Astrocyte (in vitro differentiated cells and primary cell): ENCODE measurements around the gene PIGR.

Experiments
- EZH2 ChIP-seq: IDR thresholded peaks from 2 replicates; pipeline ENCODE4 v1.6.1; 2012; ENCODE audit warnings: mild to moderate bottlenecking, low read length, inconsistent platforms; ENCODE audit not compliant: insufficient read depth
- TF ChIP-seq, protein P1 (sequence below): IDR thresholded peaks from 2 replicates; pipeline ENCODE4 v1.5.1; 2011; ENCODE audit warnings: low read depth, mild to moderate bottlenecking, inconsistent platforms, low read length, moderate library complexity; ENCODE audit not compliant: insufficient read depth

DNA sequence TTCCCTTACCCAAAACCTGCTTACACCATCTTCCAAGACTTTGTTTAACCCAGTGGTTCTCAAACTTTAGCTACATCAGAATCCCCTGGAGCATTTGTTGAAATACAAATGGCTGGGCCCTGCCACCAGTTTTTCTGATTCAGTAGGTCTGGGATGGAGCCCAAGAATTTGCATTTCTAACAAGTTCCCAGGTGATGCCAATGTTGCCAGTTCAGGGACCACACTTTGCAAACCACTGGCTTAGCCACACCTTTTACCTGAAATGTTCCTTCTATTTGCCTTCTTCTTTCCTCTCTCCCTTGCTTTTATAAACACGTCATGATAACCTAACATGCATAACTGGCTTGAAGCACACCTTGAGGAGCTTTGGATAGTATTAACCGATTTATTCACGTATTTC is 40.1 kb upstream of the PIGR start:
- TF ChIP-seq, protein P1, sequence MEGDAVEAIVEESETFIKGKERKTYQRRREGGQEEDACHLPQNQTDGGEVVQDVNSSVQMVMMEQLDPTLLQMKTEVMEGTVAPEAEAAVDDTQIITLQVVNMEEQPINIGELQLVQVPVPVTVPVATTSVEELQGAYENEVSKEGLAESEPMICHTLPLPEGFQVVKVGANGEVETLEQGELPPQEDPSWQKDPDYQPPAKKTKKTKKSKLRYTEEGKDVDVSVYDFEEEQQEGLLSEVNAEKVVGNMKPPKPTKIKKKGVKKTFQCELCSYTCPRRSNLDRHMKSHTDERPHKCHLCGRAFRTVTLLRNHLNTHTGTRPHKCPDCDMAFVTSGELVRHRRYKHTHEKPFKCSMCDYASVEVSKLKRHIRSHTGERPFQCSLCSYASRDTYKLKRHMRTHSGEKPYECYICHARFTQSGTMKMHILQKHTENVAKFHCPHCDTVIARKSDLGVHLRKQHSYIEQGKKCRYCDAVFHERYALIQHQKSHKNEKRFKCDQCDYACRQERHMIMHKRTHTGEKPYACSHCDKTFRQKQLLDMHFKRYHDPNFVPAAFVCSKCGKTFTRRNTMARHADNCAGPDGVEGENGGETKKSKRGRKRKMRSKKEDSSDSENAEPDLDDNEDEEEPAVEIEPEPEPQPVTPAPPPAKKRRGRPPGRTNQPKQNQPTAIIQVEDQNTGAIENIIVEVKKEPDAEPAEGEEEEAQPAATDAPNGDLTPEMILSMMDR = no peak
- TF ChIP-seq EZH2 = no peak
